Medulla oblongata (tissue), 1 donor: ENCODE results near the gene PDE7B.

Source experiments
- DNase-seq: peaks from one replicate; pipeline ENCODE4 v3.0.0-alpha.2; 2015; ENCODE audit errors: extremely low spot score

The PDE7B gene

GRCh38 chr6:135987226-135987625, 135.7 kb downstream of the PDE7B start:
- DNase-seq, result no peak

GRCh38 chr6:135990439-135990838, 138.9 kb downstream of the PDE7B start:
- DNase-seq, result no peak

GRCh38 chr6:135990855-135991464, 139.5 kb downstream of the PDE7B start:
- no peak for DNase-seq

DNA sequence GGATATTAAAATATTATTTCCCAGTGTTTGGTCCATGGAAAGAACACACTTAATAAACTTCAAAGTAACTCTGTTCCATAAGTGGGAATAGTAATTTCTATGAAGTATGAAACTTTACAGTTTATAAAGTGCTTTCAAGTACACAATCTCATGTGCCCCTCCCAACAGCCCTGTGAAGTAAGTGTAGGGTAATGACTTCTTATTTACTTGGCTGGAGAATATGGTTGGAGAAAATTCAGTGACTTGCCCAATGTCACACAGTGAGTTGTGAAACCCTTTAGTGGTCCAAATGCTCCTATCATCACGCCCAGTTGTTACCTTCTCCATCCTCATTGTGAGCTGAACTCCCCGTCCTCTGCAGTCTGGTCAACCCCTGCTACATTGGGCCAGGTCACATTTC, 141.2 kb downstream of the PDE7B start:
- DNase-seq, result no peak

DNA sequence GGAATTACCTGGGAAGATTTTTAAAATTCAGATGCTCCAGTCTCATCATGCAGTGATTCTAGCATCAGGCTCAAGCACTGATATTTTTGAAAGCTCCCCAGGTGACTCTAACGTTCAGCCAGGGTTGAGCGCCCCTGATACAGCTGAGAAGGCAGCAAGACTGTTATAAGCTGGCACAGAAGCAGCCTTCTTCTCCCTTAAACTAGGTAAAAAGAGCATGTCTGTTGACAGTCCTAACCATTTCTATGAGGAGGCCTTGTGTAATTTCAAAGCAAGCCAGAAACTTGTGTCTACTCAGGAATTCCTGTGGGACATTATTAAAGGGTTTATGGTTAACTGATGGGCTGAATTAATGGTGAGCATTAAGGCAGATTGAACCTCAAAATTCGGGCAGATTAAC, 141.9 kb downstream of the PDE7B start:
- DNase-seq, result no peak

DNA sequence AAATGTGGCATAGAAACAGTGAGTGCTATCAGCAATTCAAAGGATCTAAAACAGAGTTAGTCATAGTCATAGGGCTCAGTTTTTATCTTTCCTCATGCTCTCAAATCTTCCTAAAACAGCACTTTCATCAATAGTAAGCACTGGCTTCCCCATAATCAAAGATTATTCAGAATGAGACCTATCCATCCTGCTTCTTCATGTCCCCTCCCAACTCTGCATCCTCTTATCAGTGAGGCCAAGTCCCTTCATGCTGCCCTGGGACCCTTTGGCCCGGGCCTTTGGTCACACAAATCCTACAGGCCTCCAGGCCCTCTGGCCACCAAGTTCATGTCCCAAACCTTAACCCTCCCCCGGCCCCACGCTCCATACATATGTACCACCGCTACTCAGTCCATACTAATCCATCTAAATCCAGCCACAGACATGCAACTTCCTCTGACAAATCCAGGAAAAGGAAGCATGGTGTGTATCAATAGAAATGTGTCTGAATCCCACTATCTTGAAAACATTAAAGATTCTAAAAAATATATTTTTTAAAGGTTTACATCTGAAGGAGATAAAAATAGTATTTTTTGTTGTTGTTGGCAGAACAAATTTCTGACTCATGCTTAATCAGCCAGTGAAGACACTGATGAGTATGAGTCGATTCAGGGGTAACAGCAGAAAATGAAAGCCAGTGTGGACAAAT, 143.5 kb downstream of the PDE7B start:
- DNase-seq, result no peak

GRCh38 chr6:135995545-135995898, 144.0 kb downstream of the PDE7B start:
- no peak for DNase-seq

DNA sequence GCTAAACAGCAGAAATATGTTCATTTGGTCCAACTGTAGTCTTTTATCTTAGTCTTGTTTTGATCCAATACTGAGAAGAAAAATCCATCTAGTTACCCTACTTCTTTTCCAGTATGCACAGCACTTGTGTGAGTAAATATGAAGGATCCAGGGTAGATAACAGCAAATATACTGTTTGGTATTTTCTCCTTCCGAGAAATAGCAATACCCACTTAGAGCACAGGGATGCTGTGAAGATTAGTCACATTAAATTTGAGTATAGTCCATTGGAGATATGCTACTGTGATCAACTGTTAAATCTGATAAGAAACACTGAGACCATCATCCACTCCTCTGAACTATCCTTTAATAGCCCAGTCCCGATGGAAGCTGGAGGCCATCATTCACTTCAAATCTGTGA, 145.2 kb downstream of the PDE7B start:
- DNase-seq, result no peak

GRCh38 chr6:135999393-135999792, 147.9 kb downstream of the PDE7B start:
- no peak for DNase-seq

GRCh38 chr6:136007345-136007744, 155.8 kb downstream of the PDE7B start:
- no peak for DNase-seq

DNA sequence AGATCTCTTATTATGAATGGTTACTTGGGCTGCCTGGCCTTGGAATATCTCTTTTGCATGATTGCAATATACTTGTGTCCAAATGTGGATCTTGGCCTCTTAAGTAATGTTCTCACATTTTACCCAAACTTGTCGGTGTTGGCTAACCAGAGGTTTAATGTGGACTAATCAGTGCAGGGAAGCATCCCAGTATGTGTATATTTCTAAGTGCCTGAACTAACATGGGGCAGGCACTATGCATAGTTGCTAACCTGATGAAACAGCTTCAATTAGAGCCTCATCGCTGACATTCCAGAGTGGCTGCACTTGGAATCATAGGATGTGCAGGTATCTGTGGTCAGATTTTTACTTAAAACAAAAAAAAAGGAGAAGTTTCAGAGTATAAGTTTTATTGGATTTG, 160.0 kb downstream of the PDE7B start:
- DNase-seq, result no peak

DNA sequence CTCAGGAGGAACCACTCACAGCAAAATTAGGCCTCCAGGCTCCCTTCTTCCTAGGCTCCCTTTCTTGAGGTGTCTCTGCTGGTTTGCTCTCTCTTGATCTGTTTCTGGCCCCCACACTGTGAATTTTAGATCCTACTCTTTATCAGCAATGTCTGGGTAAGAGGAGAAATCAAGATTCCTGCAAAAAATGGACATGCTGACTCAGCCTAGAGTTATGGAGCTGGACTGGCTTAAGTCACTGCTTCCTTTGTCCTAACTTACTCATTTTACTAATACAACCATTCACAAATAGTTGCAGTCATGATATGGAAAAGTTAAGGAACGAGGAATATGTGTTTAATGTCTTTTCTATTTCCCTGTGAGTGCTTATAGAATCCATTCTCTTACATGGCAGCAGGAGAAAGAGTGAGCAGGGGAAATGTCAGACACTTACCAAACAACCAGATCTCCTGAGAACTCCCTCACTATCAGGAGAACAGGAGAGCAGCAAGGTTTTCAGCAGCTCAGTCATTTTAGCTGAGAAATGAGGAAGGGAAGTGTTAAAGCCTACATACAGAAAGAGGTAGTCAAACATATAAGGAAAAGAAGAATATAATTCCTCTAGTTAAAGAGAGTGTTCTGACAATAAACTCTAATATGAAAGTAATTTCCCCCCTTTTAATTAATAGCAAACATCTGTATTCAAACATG, 160.8 kb downstream of the PDE7B start:
- DNase-seq, result no peak

GRCh38 chr6:136012943-136013342, 161.4 kb downstream of the PDE7B start:
- DNase-seq, result no peak

DNA sequence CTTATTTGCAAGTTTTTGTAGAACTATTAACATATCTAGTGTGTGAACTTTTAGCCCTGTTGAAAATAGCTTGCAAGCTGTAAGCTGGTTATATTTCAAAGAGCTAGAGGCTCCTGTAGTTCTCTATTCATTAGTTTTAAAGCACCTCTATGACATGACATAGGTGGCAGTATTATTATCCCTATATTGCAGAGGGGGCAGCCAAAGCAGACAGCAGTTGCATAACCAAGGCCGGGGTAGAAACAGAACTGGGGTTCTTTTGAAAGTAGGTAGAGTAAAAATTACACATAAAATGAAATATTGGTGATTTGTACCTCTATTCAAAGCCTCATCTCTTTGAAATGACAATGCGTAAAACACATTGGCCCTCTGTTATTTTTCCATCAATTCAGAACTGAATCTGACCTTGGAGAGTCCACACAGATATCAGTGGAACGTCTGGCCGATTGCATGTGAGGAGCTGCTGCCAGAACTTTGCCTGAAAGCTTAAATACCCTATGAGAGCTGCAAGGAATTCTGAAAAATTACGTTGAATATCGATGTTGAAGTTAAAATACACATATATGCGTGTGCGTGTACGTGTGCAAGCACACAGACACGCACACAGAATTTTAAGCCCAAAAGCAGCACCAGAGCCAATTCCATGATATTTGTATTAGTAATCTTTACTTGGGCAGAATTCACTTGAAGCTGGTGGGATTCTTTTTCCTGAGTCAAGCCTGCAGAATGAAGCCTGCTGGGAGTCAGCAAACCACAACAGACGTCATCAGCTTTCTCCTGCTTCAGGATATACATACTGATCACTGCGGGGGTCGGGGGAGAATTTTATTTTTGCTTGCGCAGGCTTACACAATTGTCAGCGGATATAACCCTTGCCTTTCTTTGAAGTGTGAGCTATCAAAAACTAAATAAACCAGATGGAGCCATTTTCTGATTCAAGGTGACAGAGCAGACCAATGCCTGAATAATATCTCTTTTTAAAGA, 163.2 kb downstream of the PDE7B start:
- DNase-seq, result no peak

DNA sequence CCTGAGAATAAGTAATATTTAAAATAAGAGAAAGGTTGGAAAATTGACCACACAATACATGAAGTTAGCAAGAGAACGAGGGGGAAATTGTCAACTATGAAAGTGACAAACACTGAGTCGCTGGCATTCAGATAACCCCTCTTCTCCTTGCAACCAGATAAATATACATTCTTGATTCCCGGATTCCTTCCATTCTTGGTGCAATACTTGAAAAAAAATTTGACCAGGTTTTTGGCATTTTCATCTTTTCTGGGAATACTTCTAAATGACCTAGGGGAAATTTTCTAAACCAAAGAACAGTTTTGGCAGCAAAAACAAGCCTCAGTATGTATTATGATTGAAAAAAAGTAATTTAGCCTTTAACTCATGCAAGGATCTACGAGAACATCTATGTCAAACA, 164.0 kb downstream of the PDE7B start:
- DNase-seq, result no peak

- DNase-seq, result no peak
These were observed 165.0 kb downstream of the PDE7B start for GRCh38 chr6:136016228-136017225.

DNA sequence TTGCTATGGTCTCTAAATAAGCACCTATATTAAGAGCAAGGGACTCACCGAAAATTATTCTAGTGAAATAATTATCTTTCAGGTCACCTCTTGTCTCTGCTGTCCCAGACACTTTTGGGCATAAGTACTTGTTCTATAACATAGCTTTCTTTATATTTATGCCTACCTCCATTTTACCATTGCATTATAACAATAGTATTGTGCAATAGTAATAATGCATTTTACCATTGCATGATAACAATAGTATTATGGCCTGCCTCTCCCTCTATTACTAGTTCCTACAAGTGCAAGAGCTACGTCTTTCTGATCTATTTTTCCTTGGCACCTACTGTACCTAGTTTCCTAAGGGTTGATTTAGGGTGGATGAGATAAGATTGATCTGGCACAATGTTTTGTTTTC, 169.2 kb downstream of the PDE7B start:
- DNase-seq, result no peak

DNA sequence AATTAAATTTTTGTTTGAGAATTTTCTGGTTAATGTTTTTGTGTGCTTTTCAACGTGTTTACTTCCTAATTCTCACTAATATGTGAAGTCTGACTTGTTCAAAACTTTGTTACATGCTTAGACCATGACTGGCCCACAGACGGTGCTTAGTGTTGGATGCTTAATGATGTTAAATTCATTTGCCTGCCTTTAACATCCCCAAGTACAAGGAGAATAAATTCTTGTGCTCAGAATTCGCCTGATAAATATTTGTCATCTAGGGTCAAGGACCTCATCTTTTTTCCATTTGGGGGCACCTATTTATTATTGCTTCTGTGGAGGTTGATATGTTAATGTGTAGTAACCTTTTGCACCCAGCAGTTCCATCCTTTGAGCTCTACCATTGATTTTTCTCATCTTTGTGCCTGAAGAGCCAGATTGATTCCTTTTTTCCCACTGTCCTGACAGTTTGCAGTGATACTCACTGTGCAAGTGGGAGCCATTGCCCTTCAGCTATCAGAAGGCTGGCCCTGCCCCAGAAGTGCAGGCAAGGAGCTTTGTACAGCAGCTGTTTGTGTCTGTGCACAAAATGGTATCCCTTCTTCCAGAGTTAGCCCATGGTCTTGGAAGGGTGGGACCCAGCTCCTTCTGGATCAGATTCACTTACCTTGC, 170.8 kb downstream of the PDE7B start:
- DNase-seq, result no peak

GRCh38 chr6:136024711-136025110, 173.2 kb downstream of the PDE7B start:
- DNase-seq, result no peak

DNA sequence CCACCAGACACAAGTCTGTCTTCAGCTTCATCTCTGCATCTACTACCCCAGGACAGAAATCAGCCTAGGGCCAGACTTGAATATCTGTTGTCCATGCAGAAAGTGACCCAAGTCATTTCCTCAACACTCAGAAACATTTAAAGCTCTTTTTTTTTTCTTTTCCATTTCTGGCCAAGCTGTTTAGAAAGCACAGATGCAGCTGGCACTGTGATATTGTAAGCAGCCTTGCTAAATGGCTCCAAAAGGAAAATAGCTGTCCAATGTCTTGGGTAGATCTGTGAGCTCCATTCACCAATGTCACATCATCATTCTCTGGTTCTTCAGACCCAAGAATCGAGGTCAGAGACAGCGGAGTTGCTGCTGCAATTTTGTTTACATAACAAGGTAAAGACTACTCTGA, 174.2 kb downstream of the PDE7B start:
- no peak for DNase-seq
